ENCODE measurements around the gene FARS2. TPM values are rescaled to one million over a fixed set of nuclear protein-coding genes. Genes with fewer than 3 reads are reported as not detected.
"Not testable (repeated sequence)": the region's sequence is repeated elsewhere in the genome, so short reads cannot be mapped to it uniquely, and the experiment has no call there.

Gene FARS2
- total RNA-seq, 1 experiment from 2014 or later, result 10.8 TPM

DNA sequence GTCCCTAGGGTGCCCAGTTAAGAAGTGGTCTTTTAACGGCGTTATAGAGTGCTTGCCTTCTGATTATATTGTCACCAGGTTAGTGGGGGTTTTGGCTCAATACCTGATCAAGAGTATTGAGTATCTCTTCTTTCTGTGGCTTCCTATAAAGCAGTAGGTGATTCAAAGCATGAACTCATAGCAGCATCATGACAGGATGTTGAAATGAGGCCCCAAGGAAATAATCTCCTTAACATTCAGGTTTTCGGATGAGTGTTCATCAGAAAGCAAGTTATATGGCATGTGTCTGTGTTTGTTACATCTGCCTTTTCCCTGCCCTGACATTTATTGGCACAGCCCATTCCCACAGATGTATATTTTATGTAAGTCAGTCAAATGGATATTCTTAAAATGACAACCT lies 301.0 kb downstream of the FARS2 start:
- DNase-seq (ENCODE audit: extremely low read depth, low read depth), result no peak

DNA sequence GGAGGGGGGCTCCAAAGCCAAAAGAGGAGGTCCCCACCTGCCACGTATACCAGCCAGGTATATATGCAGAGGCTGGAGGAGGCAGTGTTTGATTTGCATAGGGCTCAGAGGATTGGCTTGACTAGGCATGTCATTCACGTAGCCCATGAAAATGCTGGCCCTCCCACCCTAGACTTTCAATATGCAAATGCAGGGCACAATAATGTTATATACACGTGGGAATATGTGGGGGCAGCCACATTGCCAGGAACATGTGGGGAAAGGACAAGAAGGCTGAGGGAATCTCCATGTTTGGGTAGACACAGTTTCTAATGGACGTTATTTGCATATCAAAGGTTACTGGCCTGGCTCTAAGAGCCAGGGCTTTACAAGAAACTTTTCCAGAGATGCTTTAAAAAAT lies 301.8 kb downstream of the FARS2 start:
- DNase-seq (ENCODE audit: extremely low read depth, low read depth), result no peak

DNA sequence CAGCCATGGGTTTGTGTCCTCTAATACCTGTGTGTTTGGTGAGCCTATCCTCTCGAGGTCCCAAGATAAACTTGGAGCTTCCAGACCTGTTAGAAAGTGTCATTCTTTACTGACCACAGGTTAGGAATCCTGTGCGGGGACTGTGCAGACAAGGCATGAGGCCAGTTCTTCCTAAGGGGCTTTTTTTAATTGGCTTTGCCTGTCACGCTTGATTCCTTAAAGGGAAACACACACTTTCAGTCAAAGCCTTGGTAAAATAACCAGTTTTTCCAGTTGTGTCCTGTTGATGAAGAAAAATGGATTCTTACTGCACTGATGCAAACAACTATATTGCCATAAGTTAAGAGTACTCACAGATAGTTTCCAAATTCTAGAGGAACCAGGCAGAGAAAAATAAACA lies 303.4 kb downstream of the FARS2 start:
- DNase-seq (ENCODE audit: extremely low read depth, low read depth), result not testable (repeated sequence)

DNA sequence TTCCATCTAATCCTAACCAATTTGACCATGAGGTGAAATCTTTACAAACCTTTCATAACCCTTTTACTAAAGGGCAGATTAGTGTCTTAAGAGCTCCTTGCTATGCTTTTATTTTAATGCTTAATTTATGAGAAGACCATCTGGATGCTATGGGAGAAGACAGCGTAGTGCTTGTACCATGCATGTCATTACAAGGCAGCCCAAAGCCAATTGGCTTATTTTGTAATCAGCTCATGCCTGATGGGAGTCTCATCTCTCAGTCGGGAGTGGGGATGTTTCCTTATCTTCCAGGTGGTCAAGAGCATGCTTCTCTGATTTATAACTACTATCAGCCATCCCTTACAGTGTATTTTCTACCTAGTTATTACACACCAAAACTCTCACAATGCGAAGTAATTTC lies 304.7 kb downstream of the FARS2 start:
- no peak for DNase-seq (ENCODE audit: extremely low read depth, low read depth)

DNA sequence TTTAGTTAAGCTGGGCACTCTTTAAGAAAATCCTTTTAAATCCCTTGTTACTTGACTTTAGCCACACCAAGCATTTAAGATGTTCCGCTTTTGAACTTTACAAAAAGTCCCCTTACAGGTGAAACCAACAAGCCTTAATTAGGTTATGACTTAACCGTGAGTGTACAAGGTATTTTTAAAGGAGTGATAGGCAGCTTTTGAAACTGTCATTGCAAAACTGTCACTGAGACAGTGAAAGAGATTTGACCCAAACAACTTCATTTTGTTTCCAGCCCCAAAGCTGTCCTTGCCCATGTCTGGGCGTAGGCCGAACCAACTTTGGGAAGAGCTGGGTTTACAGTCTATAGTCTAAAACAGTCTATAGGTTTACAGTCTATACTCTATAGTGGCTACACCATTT lies 305.4 kb downstream of the FARS2 start:
- DNase-seq (ENCODE audit: extremely low read depth, low read depth), result no peak

DNA sequence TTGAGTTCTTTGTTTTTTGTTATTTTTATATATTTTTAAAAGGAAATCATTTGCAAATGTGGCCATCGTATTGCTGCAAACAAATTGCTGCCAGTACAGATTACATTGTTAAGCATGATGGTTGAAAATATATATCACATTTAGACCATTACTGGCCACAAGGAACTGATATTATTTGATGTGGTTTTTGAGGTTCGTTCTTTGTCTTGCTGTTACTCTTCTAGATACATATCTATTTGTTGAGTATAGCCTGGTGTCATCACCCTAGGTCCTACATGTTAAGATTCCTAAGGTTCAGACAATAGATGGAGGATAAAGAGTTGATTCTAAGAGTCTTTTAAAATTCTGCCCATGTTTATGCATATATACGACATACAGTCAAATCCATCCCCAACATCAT lies 306.0 kb downstream of the FARS2 start:
- DNase-seq (ENCODE audit: extremely low read depth, low read depth), result no peak

DNA sequence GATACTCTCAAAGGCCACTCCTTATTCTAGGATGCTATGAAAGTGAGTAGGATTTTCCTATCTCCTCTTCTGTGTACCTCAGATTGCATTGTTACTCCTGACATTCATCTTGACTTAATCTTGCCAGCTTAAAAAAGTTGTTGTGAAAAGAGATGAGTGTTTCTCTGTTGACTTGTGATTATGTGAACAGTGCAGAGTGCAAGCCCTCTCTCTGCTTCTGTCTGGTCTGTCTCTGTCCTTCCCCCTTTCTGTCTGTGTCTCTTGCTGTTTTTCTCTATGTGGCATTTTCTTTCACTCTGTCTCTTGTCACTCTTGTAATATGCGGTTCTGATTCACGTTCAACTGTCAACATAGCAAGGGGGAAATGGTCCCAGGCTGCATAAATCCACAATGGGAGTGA lies 306.6 kb downstream of the FARS2 start:
- no peak for DNase-seq (ENCODE audit: extremely low read depth, low read depth)

DNA sequence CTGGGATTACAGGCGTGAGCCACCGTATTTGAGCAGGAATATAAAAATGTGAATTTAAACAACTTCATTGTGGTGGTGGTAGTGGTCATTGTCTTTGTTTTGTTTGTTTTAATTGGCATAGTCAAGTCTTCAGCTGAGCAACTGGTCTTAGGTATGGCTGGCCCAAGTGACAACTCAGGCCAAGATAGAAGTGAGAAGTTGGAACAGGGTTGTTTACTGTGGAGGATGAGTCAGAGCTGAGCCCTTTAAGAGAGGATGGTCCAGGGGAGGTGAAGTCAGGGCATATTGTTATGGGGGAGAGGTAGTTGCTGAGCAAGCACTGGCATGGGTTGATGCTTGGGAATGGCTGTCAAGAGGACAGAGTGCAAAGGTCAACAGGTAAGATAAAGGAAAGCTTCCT lies 308.2 kb downstream of the FARS2 start:
- no peak for DNase-seq (ENCODE audit: extremely low read depth, low read depth)

DNA sequence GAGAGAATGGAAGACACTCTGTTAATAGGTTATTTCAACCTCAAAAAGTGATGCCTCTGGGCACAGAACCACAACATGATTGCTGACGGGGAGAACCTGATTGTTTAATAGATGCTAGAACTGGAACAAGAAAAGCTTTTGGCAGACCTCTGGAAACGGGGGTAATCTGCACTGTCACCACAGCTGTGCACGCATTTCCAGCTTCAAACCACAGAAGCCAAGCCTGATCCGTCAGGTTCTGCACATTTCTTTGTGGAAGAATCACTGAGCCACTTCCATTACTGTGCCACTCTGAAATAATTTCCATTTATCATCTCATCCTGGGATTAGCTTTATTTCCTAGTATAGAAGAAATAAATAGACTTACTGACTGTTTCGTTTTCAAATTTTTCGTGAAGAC lies 309.3 kb downstream of the FARS2 start:
- no peak for DNase-seq (ENCODE audit: extremely low read depth, low read depth)

DNA sequence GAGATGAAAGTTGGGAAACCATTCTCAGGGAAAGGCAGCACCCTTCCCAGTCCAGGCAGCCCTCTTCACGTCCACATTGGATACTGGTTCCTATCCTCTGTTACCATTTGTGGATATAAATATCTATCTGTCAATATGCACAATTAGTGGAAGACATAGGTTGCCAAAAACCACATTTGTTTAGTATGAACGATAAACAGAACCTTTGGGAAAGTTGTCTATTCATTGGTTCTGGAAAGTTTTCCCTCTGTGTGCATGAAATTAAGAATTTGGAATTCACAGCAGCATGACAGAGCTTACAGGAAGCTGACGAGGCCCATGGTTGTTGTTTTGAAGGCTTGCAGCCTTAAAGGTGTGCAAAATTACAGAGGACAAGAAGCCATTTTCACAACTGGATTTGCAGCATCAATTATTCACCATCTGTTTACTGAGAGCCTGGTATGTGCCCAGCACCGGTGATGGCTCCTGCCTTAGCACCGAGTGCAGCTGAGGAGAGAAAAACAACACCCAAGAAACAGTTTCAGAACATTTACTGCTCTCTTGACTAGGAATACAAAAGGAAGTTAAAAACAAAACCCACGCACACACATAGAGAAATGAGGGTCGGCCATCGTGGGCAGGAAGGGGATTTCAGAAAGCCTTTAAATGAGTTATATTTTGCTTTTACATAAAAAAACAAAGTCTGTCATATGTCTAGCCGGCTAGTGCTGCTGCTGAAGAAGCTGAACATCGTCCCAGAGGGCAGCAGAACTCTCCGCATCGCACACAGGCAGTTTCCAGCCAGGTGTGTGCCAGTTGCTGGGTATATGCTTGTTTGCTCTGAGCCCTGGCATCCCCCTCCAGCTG lies 319.6 kb downstream of the FARS2 start:
- no peak for DNase-seq (ENCODE audit: extremely low read depth, low read depth)

DNA sequence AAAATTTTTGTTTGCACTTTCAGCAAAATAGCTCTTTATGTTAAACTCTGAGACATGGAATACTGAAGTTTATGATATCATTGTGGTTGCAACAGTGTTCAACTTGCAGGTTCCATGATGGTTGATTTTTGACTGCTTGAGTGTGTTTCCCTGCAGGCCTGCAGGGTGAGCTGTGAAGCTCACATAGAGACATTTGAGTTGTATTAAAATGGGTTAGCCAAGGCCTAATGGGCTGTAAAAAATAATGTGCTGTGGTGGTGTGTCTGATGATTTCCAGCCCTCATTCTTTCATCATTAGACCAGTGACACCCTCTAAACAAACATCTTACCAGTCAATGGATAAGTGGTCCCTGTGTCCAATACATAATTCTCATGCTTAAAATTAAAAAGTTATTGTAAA lies 321.4 kb downstream of the FARS2 start:
- DNase-seq (ENCODE audit: extremely low read depth, low read depth), result no peak

DNA sequence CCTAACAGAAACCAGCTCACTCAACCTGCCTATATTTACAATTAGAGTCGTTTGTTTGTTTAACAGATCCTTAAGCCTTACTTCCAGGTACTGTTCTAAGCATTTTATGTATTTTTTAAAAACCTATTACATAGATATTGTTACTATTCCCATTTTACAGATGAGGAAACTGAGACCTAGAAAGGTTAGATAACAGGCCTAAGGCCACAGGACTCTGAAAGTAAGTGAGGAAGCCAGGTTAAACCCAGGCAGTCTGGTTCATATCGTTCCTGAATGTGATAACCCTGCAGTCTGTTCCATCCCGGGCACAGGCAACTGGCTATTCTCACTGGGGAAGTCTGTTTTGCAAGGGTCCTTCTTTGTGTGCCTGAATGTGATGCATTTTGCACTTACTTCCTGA lies 322.2 kb downstream of the FARS2 start:
- no peak for DNase-seq (ENCODE audit: extremely low read depth, low read depth)

DNA sequence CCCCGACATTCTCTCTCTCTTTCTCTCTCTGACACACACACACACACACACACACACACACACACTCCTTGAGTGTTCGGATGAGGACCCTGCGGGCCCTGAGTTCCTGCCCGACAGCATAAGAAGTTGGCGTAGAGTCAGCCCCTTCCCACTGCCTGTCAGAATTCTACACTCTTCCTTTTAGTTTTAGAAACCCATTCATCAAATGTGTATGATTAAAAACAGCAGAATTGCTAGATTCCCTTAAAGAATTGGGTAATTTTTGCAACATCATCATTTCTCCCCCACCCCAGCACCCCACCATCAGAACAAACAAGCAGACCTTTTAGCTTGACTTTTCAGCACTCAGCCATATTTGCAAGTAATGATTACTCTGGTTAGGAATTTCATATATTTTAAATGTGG lies 322.8 kb downstream of the FARS2 start:
- no peak for DNase-seq (ENCODE audit: extremely low read depth, low read depth)

DNA sequence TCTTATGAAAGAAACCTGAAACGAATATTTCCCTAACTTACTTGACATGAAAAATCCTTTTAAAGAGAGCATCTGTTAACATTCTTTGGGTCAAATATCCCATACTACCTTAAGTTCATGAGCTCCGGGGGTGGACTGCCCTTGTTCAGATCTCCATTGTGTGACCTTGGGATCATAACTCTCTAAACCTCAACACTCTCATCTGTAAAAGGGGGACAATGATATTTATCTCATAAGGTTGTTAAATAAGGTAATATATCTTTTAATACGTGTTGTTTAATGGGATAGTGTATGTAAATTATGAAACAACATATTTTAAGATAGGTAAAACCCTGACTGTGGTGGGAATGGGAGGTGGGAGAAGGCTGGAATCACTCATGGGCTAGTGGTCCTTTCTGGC lies 326.3 kb downstream of the FARS2 start:
- no peak for DNase-seq (ENCODE audit: extremely low read depth, low read depth)

DNA sequence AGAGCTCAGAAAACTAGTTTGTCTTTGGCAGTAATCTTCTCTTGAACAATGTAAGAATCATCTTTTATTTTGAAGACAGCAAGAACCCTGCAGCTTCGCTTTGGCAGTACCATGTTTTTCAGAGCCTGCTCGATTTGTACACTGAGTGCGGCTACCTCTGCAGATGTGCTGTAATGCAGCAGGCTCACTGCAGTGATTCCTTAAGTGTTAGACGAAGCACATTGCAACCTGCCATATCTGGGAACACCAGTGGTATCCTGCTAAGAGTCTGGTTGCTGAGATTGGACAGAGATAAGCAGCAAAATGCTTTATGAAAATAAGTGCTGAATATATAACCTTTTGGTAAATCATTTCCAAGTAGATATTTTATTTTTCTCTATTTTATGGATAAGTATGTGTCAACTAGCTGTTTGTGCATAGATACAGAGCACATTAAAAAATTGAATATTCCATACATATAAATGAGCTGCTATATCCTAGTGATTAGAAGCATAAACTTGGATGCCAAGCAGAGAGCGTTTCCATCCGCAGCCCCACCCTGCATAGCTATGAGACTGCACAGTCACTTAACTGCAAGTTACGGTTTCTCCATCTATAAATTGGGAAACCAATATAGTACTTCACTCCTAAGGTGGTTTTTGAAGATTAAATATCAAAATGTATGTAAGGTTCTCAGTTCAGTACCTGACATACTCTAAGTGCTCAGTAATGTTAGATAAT lies 328.3 kb downstream of the FARS2 start:
- no peak for DNase-seq (ENCODE audit: extremely low read depth, low read depth)

DNA sequence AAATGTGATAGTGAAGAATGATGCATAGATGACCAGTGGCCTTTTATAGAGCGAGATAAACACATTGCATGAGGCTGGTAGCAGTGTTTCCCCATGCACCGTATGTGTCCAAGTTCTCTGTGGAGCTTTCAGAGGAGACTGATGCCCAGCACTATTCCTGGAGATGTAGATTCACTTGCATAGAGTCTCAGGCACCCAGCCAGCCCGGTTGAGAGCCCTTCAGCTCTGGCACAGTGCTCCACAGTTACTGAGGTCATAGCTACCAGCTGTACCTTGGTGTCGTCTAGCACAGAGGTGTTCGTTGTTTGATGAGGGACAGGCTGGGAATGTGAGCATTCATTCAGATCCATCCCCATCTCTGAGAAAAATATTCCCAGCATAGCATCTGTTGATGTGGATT lies 328.9 kb downstream of the FARS2 start:
- no peak for DNase-seq (ENCODE audit: extremely low read depth, low read depth)

DNA sequence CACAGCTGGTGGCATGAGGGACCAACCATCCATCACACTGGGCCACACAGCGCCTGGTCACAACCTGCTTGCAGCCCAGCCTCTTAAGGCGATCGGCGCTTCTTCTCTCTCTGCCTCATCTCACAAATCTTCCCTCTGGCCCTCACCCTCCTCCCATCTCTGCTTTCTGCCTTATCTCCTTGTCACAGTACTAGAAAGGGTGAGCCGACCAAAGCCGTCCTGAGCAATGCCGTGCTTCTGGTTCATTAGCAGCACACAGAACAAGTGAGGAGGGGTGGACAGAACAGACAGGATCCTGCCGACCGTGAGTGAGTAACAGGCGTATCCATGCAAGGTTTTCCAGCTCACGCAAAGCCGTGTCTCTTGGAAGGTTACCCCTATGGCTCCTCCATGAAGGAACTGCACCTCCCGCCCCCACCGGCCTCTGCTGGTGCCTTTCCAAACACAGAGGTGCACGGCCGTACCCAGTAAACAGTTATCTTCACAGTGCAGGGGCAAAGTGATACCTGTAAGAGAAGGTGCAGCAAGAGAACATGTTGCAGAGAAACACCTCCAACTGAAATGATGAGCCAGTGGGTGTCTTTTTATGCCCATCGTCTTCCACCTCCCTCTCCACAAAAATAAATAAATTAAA lies 331.7 kb downstream of the FARS2 start:
- DNase-seq (ENCODE audit: extremely low read depth, low read depth), result no peak

DNA sequence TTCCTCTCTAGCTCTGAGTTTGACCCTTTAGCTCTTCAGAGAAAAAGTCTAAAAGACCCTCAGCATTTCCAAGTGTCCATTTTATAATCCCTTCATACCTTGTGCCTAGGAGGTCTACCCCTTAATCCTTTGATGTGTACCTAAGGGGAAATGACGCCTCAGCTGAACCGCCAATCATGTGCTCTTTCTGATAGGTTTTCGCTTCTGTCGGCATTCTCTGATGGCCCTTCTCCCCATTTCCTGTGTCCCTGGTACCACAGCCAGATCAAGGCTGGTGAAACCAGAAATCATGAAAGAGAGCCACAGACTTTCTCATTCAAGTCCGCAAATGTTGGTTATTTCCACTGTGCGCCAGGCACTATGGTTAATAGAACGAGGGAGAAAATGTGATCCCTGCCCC lies 333.9 kb downstream of the FARS2 start:
- DNase-seq (ENCODE audit: extremely low read depth, low read depth), result no peak

DNA sequence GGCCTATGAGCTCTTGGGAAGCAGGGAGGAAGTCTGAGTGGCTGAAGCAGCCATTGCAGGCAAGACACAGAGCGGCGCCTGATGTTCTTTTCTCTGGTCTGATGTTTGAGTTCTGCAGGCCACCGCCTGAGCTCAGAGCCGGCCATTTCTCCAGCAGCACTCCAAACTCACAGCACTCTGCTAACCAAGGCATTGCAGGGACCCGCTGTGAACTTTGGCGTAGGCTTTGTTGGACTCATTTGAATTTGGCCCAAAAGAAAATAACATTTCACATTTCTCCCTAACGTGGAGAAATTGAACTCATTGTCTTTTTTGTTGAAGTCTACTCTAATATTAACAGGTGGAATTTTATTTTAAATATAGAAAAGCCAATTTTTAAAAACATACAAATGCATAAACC lies 336.1 kb downstream of the FARS2 start:
- DNase-seq (ENCODE audit: extremely low read depth, low read depth), result no peak

DNA sequence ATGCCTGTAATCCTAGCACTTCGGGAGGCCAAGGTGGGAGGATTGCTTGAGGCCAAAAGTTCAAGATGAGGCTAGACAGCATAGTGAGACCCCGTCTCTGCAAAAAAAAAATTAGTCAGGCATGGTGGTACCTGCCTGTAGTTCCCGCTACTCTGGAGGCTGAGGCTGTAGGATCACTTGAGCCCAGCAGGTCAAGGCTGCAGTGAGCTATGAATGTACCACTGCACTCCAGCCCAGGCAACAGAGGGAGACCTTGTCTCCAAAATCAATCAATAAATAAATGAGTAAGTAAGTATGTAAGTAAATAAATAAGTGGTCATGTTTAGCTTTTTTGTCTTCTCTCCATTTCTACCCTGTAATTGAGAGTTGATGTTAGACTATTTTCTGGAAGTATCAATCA lies 336.8 kb downstream of the FARS2 start:
- no peak for DNase-seq (ENCODE audit: extremely low read depth, low read depth)

DNA sequence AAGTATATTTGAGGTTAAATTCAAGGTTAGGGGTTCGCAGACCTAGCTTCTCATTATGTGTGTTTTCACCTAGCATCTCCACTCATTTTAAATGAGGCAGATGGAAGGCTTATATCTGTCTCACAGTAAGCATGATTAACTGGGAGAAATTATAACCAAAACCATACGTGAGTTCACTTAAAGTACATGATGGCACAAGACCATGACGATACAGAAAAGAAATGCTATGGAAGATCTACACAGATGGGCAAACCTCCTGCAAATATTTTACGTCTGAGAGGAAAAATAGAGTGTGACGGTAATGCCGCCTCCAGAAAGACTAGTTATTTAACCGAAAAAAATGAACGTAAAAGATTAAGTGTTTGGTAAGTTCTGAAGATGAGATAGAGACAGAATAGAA lies 337.8 kb downstream of the FARS2 start:
- no peak for DNase-seq (ENCODE audit: extremely low read depth, low read depth)

DNA sequence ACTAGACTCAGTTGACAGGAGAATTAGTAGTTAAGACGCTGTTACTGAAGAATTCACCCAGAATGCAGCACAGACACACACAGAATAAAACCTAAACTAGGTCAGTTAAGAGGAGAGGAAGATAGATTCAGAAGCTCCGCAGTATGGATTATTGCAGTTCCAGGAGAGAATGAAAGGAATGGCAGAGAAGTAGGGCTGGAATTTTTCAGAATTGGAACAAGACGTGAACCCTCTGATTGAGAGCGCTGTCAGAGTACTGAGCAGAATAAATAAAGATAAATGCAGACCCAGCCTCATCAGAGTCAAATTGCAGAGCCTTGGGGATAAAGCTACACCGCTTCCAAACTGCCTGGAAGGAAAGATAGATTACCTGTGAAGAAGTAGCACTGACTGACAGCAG lies 344.6 kb downstream of the FARS2 start:
- DNase-seq (ENCODE audit: extremely low read depth, low read depth), result no peak
